Choroid plexus epithelial cell (primary cell): ENCODE measurements around the gene ITPR2.

Source experiments
- DNase-seq: peaks from one replicate; pipeline ENCODE4 v3.0.0-alpha.2; 2010; ENCODE audit warnings: low read depth
- H3K4me3 ChIP-seq: 2 replicates; pipeline ENCODE4 v1.5.1; 2011; ENCODE audit warnings: low read depth, mild to moderate bottlenecking, control low read depth, low read length, moderate library complexity
- TF ChIP-seq, protein P1 (sequence below): conservative IDR thresholded peaks from 2 replicates; pipeline ENCODE4 v1.5.1; 2011; ENCODE audit warnings: low read depth, mild to moderate bottlenecking, control low read depth, inconsistent platforms, low read length, moderate library complexity

ITPR2 gene

DNA sequence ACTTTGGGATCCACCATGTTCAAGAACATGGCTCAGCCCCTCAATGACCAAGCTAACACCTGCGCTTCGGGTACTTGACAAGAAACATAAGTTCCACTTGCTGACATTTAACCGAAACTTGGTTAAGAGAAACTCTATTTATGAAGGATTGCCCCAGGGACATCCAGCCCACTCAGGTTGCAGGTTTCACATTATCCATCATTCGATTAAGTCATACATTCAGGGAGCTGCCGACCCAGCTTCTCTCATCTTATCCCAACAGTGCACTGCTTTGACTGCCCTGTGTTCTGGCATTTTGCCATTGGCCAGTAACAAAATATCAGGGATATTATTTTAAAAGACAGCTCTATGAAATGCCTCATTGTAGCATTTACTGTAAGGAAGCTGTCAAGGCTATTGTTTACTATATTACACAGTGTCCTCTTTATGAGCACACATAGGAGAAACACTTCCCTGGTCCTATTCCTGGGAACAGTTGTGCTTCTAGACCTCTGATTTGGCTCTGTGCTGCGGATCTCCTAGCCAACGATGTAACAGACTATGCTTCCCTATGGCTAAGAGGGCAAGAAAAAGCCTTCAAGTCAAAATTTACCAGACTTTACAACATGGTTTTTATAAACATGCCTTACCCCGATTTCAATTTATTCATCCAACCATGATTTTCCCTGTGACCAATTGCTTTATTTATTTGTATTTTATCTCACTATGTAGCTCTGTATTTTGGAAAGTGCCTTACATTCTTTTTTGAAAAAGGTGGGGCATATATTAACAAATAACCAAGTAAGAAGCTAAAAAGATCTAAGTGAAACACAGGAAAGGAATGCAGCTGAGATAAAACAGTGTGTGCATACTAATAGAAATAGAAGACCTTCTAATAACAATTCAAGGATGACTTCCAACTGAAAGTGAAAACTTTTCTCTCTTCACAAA lies 109.3 kb downstream of the ITPR2 start:
- peak; percentile 89 for DNase-seq
- H3K4me3 ChIP-seq, result peak overlapping the region; percentile 18
- TF ChIP-seq, protein P1, sequence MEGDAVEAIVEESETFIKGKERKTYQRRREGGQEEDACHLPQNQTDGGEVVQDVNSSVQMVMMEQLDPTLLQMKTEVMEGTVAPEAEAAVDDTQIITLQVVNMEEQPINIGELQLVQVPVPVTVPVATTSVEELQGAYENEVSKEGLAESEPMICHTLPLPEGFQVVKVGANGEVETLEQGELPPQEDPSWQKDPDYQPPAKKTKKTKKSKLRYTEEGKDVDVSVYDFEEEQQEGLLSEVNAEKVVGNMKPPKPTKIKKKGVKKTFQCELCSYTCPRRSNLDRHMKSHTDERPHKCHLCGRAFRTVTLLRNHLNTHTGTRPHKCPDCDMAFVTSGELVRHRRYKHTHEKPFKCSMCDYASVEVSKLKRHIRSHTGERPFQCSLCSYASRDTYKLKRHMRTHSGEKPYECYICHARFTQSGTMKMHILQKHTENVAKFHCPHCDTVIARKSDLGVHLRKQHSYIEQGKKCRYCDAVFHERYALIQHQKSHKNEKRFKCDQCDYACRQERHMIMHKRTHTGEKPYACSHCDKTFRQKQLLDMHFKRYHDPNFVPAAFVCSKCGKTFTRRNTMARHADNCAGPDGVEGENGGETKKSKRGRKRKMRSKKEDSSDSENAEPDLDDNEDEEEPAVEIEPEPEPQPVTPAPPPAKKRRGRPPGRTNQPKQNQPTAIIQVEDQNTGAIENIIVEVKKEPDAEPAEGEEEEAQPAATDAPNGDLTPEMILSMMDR, result no peak

DNA sequence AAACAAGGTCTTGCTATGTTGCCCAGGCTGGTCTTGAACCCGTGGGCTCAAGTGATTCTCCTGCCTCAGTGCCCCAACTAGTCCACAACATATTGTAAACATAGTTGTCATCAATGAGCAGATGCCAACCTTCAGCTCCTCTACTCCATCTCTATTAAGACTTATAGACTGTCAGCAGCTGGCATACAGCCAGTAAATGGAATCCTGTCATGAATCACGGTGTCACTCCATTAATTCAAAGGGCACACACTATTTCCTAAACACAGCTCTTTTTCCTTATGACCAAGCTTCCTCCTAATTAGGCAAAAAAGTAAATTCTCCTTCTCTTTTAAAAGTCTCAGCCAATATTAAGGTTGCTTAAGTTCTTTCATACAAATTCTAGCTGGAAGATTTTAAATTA lies 111.2 kb downstream of the ITPR2 start:
- TF ChIP-seq, protein P1, result no peak
- no peak for DNase-seq
- H3K4me3 ChIP-seq, result no peak overlapping the region

DNA sequence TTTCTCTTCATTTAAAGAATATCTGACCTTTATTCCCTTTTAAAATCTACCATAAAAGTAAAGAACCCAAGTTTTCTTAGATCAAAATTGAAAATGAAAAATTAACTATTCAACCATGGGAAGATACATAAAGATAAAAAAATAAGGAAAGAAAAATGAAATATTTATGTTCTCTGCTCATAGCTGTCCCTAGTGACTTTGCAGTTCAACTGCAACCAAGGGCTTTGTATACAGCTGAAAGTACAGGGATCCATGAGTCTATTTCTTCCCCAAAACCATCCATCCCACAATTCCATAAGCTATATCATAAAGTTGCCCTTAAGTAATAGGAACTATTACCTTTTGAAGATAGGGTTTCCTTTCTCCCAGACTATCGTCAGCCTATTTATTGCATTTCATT lies 113.1 kb downstream of the ITPR2 start:
- DNase-seq, result peak; percentile 39
- H3K4me3 ChIP-seq, result no peak overlapping the region
- TF ChIP-seq, protein P1, result peak; percentile 53

DNA sequence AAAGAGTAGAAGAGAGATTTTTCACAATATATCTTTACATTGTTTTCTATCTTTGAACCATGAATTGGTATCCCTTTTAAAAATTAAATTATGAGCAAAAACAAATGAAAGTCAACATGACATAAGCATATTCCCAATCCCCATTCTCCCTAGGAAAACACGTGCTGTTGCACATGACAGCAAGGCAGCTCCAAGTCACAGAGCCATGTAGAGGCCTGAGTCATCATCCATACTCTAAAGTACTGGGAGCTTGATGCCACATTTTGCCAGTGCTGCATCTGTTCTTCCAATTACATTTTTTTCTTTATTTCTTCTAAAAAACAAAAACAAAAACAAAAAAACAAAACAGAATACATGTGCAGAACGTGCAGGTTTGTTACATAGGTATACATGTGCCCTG lies 115.2 kb downstream of the ITPR2 start:
- TF ChIP-seq, protein P1, result no peak
- H3K4me3 ChIP-seq, result no peak overlapping the region
- DNase-seq, result no peak

DNA sequence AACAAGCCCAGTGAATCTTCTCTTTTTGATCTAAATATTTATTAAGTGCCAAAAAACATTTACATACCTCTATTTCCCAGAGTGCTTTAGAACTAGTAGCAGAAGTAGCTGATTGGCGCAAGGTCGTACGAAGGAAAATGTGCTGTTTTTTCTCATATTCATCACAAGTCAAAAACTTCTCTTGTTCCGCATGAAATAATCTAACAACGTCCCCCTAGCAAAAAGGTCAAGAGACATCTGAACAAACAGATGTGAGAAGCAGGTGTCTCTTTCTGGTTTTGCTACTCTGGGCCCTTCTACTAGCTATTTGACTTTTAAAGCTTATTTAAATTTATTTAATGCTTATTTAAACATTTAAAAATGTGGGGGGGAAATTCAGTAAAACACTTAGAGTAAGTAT lies 117.8 kb downstream of the ITPR2 start:
- TF ChIP-seq, protein P1, result no peak
- DNase-seq, result no peak
- H3K4me3 ChIP-seq, result no peak overlapping the region

DNA sequence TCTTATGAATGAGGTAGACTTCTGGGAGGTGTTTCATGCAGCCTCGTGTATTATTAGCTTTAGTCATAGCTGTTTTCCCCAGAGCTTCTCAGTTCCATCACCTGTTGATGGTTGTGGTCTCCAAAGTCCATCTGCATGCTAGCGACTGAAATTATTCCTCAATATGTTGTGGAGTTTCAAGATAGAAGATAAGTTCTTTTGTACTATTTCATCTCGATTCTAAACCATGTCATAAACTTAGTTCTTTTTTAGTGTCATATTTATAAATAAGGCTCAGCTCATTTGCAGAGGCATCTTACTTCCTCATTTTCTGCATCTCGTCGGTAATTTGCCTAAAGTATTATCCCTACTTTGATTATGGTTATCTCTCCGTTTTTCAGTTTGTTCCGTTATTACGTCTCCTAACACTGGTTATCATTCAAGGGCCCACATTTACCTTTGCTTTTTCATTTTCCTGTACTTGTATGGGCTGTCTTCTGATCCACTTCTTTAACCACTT lies 119.1 kb downstream of the ITPR2 start:
- no peak overlapping the region for H3K4me3 ChIP-seq
- DNase-seq, result no peak
- TF ChIP-seq, protein P1, result no peak
